HG02870 (cell line): ENCODE results near the gene PTPRZ1.

Source experiments
- ATAC-seq: cut with Tn5 transposase; IDR thresholded peaks from one replicate; pipeline ENCODE4 v1.9.1; 2021; ENCODE audit warnings: mild to moderate bottlenecking, moderate library complexity; ENCODE audit not compliant: unreplicated experiment

The PTPRZ1 gene

DNA sequence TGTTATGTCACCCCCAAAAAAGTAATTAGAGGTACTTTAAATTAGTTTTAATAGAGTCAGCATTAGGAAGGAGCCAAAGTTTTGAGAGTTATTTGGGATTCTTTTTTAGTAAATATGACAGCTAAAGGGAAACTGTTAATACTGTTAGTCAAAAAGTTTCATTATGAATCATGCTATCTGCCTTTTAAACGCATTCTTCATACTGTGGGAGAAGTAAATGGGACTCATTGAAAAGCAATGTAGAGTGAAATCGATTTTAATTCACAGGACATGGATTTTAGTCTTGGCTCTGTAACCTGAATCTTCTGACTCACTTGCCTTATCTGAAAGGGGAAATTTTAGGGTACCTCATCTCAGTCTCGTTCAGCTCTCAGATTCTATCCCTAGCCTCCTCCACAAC is 165.9 kb downstream of the PTPRZ1 start:
- ATAC-seq: no peak

- no peak for ATAC-seq
These were observed 167.2 kb downstream of the PTPRZ1 start for GRCh38 chr7:122040147-122040546.

GRCh38 chr7:122046402-122046801 is 173.4 kb downstream of the PTPRZ1 start:
- ATAC-seq: no peak

DNA sequence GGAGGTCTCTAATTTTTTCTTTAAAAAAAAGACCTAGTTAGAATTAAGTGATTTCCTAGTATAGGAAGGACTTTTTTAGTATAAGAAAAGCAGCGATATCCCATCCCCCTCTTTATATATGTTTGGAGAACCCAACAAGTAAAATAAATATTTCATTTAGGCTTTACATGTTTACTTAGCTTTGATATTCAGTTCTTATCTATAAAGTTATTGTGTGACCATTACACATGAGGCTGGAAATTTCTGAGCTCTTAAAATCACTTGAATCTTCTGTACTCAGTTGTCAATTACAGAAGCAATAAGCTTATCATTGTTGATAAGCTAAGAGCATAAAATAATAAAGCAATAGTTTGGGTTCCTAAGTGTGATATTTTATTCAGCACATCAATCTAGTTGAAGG is 181.4 kb downstream of the PTPRZ1 start:
- ATAC-seq: no peak

DNA sequence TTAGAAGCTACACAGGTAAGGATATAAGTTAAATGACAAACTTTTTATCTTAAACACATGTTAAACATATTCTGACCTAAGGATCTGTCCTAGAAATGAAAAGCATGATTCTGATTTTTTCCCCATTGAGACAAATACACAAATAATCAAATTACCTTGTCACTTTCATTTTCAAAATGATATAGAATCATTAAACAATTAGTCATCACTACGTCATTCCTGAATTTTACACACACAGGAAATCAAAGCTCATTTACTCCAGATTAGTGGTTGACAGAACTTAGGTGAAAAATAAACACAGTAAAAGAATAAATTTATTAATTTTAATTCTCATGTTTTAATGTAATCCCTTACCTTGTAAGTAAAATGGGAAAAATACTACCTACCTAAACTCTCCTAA is 182.1 kb downstream of the PTPRZ1 start:
- ATAC-seq: no peak

DNA sequence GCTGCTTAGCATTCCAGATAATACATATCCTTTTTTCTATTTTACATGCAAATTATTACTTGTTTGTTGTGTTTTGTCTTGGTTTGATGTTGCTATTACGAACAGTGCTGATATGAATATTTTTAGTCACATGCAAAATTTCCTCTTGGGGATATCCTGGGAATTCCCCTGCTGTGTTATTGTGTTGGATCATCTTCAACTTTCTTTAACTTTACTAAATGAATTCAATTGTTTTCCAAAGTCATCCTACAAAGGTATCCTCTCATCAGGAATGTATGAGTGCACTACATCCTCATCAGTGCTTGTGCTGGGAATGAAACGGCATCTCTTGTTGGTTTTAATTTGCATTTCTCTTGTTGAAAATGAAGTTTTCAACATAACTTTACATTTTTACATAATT is 184.0 kb downstream of the PTPRZ1 start:
- no peak for ATAC-seq

GRCh38 chr7:122059542-122059941 is 186.6 kb downstream of the PTPRZ1 start:
- ATAC-seq: no peak

GRCh38 chr7:122063146-122063545 is 190.2 kb downstream of the PTPRZ1 start:
- no peak for ATAC-seq

DNA sequence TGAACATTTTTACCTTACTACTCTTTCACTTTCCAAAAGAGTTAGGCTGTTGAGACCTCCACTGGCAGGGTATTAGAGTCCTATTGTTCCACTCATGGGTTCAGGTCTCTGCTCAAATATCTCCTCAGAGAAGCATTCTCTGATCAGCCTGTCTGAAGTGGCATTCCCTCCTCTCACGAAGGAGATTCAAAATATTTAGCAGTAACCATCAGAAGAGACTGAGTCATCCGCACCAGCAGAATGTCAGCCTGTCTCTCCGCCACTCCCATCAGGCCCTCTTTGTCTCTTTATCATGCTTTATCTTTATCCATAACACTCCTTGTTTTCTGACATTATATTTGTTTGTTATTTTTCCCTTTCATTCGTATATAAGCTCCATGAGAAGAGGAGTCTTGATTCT is 192.0 kb downstream of the PTPRZ1 start:
- ATAC-seq: no peak

- no peak for ATAC-seq
These were observed 194.1 kb downstream of the PTPRZ1 start for GRCh38 chr7:122067077-122067476.

- ATAC-seq: no peak
These were observed 195.1 kb downstream of the PTPRZ1 start for GRCh38 chr7:122068046-122068445.

DNA sequence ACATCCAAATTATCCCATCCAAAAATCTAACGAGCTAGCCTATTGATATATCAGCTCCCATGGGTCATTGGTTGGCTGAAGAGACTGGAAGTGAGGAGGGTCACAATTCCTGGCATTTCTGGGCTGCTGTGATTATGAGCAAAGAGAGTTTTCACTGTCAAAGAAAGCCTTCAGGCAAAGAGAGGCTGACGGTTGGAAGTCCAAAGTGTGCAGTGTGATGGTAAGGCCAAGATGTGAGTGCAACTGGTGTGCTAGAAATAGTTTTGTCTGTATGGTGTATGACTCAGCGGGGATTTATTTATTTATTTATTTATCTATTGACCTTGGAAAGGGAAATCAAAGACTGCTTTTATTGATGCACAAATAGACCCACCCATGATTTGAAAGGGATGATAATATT is 196.0 kb downstream of the PTPRZ1 start:
- ATAC-seq: no peak

GRCh38 chr7:122070062-122070461 is 197.1 kb downstream of the PTPRZ1 start:
- ATAC-seq: no peak

DNA sequence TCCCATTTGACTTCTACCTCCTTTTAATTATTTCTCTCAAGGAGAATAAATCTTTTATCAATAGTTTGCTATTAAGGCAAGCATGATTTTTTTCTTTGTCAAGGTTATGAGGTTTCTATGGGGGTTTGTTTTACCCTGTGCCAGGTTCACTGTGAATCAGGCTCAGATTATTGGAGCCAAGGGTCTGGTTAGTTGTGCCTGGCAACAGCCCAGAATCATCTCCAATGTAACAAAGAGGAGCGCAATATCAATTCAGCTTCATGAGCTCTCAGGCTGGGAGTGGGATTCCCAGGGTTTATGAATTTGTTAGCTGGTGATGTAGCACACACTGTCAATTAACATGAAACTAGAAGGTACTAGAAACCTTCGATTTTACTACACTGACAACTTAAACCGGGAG is 197.9 kb downstream of the PTPRZ1 start:
- ATAC-seq: no peak

DNA sequence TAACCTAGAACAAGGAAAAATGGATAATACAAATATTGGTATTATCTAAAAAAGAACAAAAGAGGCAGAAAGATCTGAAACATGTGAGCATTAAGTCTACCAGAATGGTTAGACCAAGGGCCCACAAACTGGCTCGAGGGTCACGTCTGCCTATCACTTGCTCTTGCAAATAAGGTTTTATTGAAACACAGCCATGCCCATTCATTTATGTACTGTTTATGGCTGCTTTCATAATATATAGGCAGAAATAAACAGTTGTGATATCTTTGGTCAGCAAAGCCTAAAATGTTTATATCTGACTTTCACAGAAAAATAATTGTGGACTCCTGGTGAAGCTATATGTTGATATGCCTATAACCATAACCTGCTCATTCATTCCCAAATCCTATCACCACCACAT is 199.3 kb downstream of the PTPRZ1 start:
- ATAC-seq: no peak

DNA sequence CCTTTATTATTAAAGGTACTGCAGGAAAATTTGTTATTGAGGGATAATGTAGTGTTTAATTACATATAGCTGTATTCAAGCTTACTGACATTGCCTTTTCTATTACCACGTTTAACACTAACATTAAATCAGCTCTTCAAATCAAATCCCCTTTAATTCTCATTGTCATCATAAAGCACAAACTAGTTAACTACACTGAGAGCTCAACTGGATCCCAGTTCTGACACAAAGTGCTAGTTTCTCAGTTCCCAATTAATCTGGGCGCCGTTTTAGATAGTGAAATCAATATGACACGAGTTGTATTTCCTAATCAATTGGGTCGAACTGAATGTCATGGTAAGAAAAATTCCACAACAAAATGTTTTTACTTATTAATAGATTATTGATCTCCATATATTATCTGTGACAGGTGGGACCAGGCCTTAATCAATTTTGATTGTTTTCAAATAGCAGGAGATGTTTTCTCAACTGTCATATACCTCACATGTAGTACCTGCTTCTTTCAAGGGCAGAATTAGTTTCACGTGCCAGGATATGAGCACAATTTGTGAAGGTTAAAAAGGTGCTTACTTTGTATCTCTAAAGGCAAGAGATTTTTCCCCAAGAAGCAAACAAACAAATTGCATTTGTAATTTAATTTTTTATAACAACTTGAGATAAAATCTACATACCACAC is 200.1 kb downstream of the PTPRZ1 start:
- ATAC-seq: no peak

DNA sequence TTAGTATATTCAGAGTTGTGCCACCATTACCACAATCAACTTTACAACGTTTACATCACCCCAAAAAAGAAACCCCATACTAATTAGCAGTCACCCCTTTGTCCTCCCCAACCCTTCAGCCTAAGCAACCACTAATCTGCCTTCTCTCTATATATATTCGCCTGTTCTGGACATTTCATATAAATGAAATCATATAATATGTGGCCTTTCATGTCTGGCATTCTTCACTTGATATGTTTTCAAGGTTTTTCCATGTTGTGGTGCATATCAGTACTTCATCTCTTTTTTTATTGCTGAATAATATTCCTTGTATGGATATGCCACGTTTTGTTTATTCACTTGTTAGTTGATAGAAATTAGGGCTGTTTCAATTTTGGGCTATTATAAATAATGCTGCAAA is 200.7 kb downstream of the PTPRZ1 start:
- no peak for ATAC-seq

GRCh38 chr7:122082160-122082559 is 209.2 kb downstream of the PTPRZ1 start:
- ATAC-seq: no peak

DNA sequence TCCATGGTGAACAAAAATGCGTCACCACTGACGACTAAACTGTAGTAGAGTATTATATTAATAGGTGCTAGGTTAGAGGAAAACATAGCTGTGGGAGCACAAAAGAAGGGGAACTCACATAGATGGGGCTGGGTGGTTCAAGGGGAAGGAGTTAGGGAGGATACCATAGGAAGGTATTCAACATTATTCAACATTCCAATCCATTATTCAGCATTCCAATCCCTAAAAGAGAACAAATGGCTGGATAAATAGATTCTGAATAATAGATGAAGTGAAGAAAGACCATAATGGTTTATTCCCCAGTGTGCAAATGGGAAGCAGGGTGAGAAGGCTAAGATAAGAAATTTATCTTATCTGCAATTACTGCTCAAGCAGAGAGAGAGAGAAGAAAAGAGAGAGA is 209.7 kb downstream of the PTPRZ1 start:
- ATAC-seq: no peak

DNA sequence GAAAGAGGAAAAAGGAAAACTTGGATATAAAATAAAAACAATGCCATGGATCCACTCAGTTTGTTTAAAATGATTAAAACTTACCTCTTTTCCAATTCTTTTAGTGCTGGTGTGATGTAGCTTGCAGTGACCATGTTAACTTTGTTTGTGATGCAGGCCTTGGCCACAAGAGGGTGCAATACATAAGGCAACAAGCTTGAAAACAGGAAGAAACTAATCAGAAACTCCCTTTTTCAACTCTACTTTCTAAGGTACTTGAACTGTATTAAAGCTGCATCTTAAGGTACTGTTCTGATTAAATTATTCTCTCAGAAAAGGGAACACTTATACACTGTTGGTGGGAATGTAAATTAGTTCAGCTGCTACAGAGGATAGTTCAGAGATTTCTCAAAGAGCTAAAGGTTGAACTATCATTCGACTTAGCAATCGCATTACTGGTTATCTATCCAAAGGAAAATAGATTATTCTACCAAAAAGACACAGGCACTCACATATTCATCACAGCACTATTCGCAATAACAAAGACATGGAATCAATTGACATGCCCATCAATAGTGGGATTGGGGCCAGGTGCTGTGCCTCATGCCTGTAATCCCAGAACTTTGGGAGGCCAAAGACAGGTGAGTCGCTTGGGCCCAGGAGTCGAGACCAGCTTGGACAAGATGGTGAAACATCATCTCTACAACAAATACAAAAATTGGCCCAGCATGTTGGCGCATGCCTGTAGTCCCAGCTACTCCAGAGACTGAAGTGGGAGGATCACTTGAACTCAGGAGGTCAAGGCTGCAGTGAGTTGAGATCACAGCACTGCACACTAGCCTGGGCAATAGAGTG is 220.2 kb downstream of the PTPRZ1 start:
- peak; percentile 98 for ATAC-seq

DNA sequence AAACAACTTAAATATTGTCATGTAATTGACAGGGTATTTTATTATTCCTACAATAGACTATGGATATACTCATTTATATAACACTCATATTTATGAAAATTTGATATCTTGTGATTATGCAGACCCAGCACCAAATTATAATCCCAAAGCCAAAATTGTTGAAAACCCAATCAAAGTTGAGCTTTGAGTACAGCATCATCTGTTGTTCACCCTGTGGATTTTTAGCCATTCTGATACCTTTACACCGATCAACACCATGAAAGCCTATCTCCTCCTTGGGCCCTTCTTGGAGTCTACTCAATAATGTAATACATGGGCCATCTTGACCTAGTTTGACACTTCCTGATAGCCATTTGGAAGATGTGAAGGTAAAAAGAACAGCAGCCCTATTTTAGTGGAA is 221.6 kb downstream of the PTPRZ1 start:
- ATAC-seq: no peak

DNA sequence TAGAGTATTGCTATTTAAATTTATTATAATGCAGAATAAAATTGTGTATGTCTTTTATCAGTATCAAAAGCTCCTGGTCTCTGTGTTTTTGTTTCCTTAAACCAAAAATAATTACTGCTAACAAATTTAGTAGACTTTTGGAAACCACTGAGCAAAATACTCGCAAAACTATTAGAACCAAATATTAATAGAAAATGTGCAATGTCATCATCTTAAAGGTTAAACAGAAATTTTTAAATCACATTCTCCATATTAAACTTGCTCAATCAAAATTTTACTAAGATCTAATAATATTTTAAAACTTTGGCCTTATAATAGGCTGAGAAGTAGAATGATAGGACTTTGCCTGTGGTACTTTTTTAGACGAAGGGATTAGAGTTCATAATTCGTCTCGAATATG is 222.7 kb downstream of the PTPRZ1 start:
- no peak for ATAC-seq

GRCh38 chr7:122100021-122100420 is 227.1 kb downstream of the PTPRZ1 start:
- no peak for ATAC-seq
